Measurements from ENCODE around the gene REPS2.

GRCh38 chrX:17052210-17052609 is 105.8 kb downstream of the REPS2 start:
- no peak for TF ChIP-seq CTCF (IDR thresholded peaks at IDR 0.05; ENCODE audit: low read length)
- no peak for TF ChIP-seq EZH2 (optimal IDR thresholded peaks at IDR 0.05; ENCODE audit: low read depth, low read length)
- no peak for TF ChIP-seq EZH2phosphoT487 (IDR thresholded peaks at IDR 0.05; ENCODE audit: low read length)
